ENCODE results near the gene SPATA17. TPM values are rescaled to one million over a fixed set of nuclear protein-coding genes. Genes with fewer than 3 reads are reported as not detected.

Gene SPATA17
- total and polyA plus RNA-seq, 2 of the 8 experiments (the other 6 are each of a cell fraction or from before 2014, with no cell fraction given): 0.17 to 0.48 TPM

- TF ChIP-seq CHD7 (IDR thresholded peaks at IDR 0.05; ENCODE audit: insufficient replicate concordance, low read length): no peak
Measured at GRCh38 chr1:217837691-217838090, 206.5 kb downstream of the SPATA17 start (continued).

All from H1 (cell line).